Measurements from ENCODE around the gene CTXND2. TPM values are rescaled to one million over a fixed set of nuclear protein-coding genes. Genes with fewer than 3 reads are reported as not detected.

CTXND2 gene
- total RNA-seq, 1 experiment from 2014 or later: not detected

- Histone ChIP-seq H3K9ac (ENCODE audit: low read length) (no peak overlapping the region), H3K4me2 (ENCODE audit: low read depth, low read length, poor library complexity, severe bottlenecking) (no peak overlapping the region), H3K27me3 (ENCODE audit: low read length) (no peaks in the 10 kb centered on the region), H2AFZ (ENCODE audit: low read length) (no peak overlapping the region), H3K36me3 (ENCODE audit: insufficient read depth, low read length) (peaks cover 48% of the 10 kb centered on the region), H3K27ac (ENCODE audit: low read length) (no peak overlapping the region), H3K79me2 (ENCODE audit: low read length) (no peaks in the 10 kb centered on the region), H3K4me1 (ENCODE audit: low read length) (no peaks in the 10 kb centered on the region), H4K20me1 (ENCODE audit: insufficient read depth, low read depth, low read length) (no peaks in the 10 kb centered on the region), H3K4me3 (ENCODE audit: low read length) (no peak overlapping the region), H3K9me3 (ENCODE audit: low read length) (no peaks in the 10 kb centered on the region), H3K9me2 (replicated peaks; ENCODE audit: insufficient read depth, low read length) (no peaks in the 10 kb centered on the region)
- DNase-seq: no peak
Measured at GRCh38 chr1:150944856-150945255, 57.9 kb downstream of the CTXND2 start.

- Histone ChIP-seq H3K4me2 (ENCODE audit: low read depth, low read length, poor library complexity, severe bottlenecking) (no peak overlapping the region), H3K9me2 (replicated peaks; ENCODE audit: insufficient read depth, low read length) (no peaks in the 10 kb centered on the region), H3K4me3 (ENCODE audit: low read length) (no peak overlapping the region), H3K27ac (ENCODE audit: low read length) (no peak overlapping the region), H3K36me3 (ENCODE audit: insufficient read depth, low read length) (peaks cover 48% of the 10 kb centered on the region), H4K20me1 (ENCODE audit: insufficient read depth, low read depth, low read length) (no peaks in the 10 kb centered on the region), H3K27me3 (ENCODE audit: low read length) (no peaks in the 10 kb centered on the region), H3K9ac (ENCODE audit: low read length) (no peak overlapping the region), H3K4me1 (ENCODE audit: low read length) (no peaks in the 10 kb centered on the region), H2AFZ (ENCODE audit: low read length) (no peak overlapping the region), H3K79me2 (ENCODE audit: low read length) (no peaks in the 10 kb centered on the region), H3K9me3 (ENCODE audit: low read length) (no peaks in the 10 kb centered on the region)
- no peak for DNase-seq
Measured at GRCh38 chr1:150954708-150955107, 67.8 kb downstream of the CTXND2 start.

GRCh38 chr1:150955280-150955679, 68.3 kb downstream of the CTXND2 start:
- peaks cover 47% of the 10 kb centered on the region for H3K36me3 ChIP-seq (ENCODE audit: insufficient read depth, low read length)
- no peaks in the 10 kb centered on the region for H3K9me2 ChIP-seq (replicated peaks; ENCODE audit: insufficient read depth, low read length)
- no peak overlapping the region for H3K4me2 ChIP-seq (ENCODE audit: low read depth, low read length, poor library complexity, severe bottlenecking)
- H3K9me3 ChIP-seq (ENCODE audit: low read length): no peaks in the 10 kb centered on the region
- DNase-seq: no peak
- H3K9ac ChIP-seq (ENCODE audit: low read length): no peak overlapping the region
- no peak overlapping the region for H3K27ac ChIP-seq (ENCODE audit: low read length)
- H3K79me2 ChIP-seq (ENCODE audit: low read length): no peaks in the 10 kb centered on the region
- H2AFZ ChIP-seq (ENCODE audit: low read length): no peak overlapping the region
- H3K27me3 ChIP-seq (ENCODE audit: low read length): no peaks in the 10 kb centered on the region
- H4K20me1 ChIP-seq (ENCODE audit: insufficient read depth, low read depth, low read length): no peaks in the 10 kb centered on the region
- H3K4me1 ChIP-seq (ENCODE audit: low read length): no peaks in the 10 kb centered on the region
- H3K4me3 ChIP-seq (ENCODE audit: low read length): no peak overlapping the region

GRCh38 chr1:150957666-150958065, 70.7 kb downstream of the CTXND2 start:
- H2AFZ ChIP-seq (ENCODE audit: low read length): no peak overlapping the region

GRCh38 chr1:150960646-150961045, 73.7 kb downstream of the CTXND2 start:
- no peak for DNase-seq
- Histone ChIP-seq H3K79me2 (ENCODE audit: low read length) (no peaks in the 10 kb centered on the region), H3K9me3 (ENCODE audit: low read length) (no peaks in the 10 kb centered on the region), H2AFZ (ENCODE audit: low read length) (no peak overlapping the region), H3K9me2 (replicated peaks; ENCODE audit: insufficient read depth, low read length) (no peaks in the 10 kb centered on the region), H3K27me3 (ENCODE audit: low read length) (no peaks in the 10 kb centered on the region), H3K4me2 (ENCODE audit: low read depth, low read length, poor library complexity, severe bottlenecking) (no peak overlapping the region), H3K4me1 (ENCODE audit: low read length) (no peaks in the 10 kb centered on the region), H4K20me1 (ENCODE audit: insufficient read depth, low read depth, low read length) (0 out of 2 replicates have a peak, but pooled peaks cover 3% of the 10 kb centered on the region), H3K36me3 (ENCODE audit: insufficient read depth, low read length) (peaks cover 58% of the 10 kb centered on the region), H3K27ac (ENCODE audit: low read length) (no peak overlapping the region), H3K4me3 (ENCODE audit: low read length) (no peak overlapping the region), H3K9ac (ENCODE audit: low read length) (no peak overlapping the region)

More at GRCh38 chr1:150957666-150958065, 70.7 kb downstream of the CTXND2 start:
- no peaks in the 10 kb centered on the region for H3K27me3 ChIP-seq (ENCODE audit: low read length)
- no peaks in the 10 kb centered on the region for H3K9me3 ChIP-seq (ENCODE audit: low read length)
- no peaks in the 10 kb centered on the region for H3K79me2 ChIP-seq (ENCODE audit: low read length)
- H3K36me3 ChIP-seq (ENCODE audit: insufficient read depth, low read length): peaks cover 47% of the 10 kb centered on the region
- H3K9ac ChIP-seq (ENCODE audit: low read length): no peak overlapping the region
- no peak overlapping the region for H3K4me2 ChIP-seq (ENCODE audit: low read depth, low read length, poor library complexity, severe bottlenecking)
- DNase-seq: no peak
- no peaks in the 10 kb centered on the region for H4K20me1 ChIP-seq (ENCODE audit: insufficient read depth, low read depth, low read length)
- no peak overlapping the region for H3K27ac ChIP-seq (ENCODE audit: low read length)
- H3K4me1 ChIP-seq (ENCODE audit: low read length): no peaks in the 10 kb centered on the region
- H3K4me3 ChIP-seq (ENCODE audit: low read length): no peak overlapping the region
- no peaks in the 10 kb centered on the region for H3K9me2 ChIP-seq (replicated peaks; ENCODE audit: insufficient read depth, low read length)

- no peak overlapping the region for H3K27ac ChIP-seq (ENCODE audit: low read length)
- H3K79me2 ChIP-seq (ENCODE audit: low read length): no peaks in the 10 kb centered on the region
- no peak overlapping the region for H3K4me2 ChIP-seq (ENCODE audit: low read depth, low read length, poor library complexity, severe bottlenecking)
- no peaks in the 10 kb centered on the region for H3K27me3 ChIP-seq (ENCODE audit: low read length)
- H2AFZ ChIP-seq (ENCODE audit: low read length): no peak overlapping the region
- no peaks in the 10 kb centered on the region for H3K9me2 ChIP-seq (replicated peaks; ENCODE audit: insufficient read depth, low read length)
- no peak for DNase-seq
- H3K9me3 ChIP-seq (ENCODE audit: low read length): no peaks in the 10 kb centered on the region
- H3K36me3 ChIP-seq (ENCODE audit: insufficient read depth, low read length): peaks cover 66% of the 10 kb centered on the region
- H3K9ac ChIP-seq (ENCODE audit: low read length): no peak overlapping the region
- H4K20me1 ChIP-seq (ENCODE audit: insufficient read depth, low read depth, low read length): 0 out of 2 replicates have a peak, but pooled peaks cover 8% of the 10 kb centered on the region
- H3K4me1 ChIP-seq (ENCODE audit: low read length): no peaks in the 10 kb centered on the region
- H3K4me3 ChIP-seq (ENCODE audit: low read length): no peak overlapping the region
Measured at GRCh38 chr1:150961756-150962155, 74.8 kb downstream of the CTXND2 start.

Other genes starting within 250 kb of the CTXND2 start
- gene GOLPH3L, start 190.0 kb upstream of the CTXND2 start, total RNA-seq (2014; rRNA removed; shearing (Covaris generic); ENCODE audit: low replicate concordance): 15.2 and 28.1 TPM in 2 replicates
- 0.51 and 2.8 TPM in 2 replicates for gene HORMAD1, start 166.2 kb upstream of the CTXND2 start, total RNA-seq (2014; rRNA removed; shearing (Covaris generic); ENCODE audit: low replicate concordance)
- 136 and 160 TPM in 2 replicates for gene CTSS, start 121.4 kb upstream of the CTXND2 start, total RNA-seq (2014; rRNA removed; shearing (Covaris generic); ENCODE audit: low replicate concordance)
- 3.7 and 6.5 TPM in 2 replicates for gene CTSK, start 78.9 kb upstream of the CTXND2 start, total RNA-seq (2014; rRNA removed; shearing (Covaris generic); ENCODE audit: low replicate concordance)
- 26.7 and 32.0 TPM in 2 replicates for gene ARNT, start 10.5 kb upstream of the CTXND2 start, total RNA-seq (2014; rRNA removed; shearing (Covaris generic); ENCODE audit: low replicate concordance)
- 47.0 and 60.1 TPM in 2 replicates for gene SETDB1, start 39.2 kb downstream of the CTXND2 start, total RNA-seq (2014; rRNA removed; shearing (Covaris generic); ENCODE audit: low replicate concordance)
- 91.6 and 140 TPM in 2 replicates for gene CERS2, start 87.7 kb downstream of the CTXND2 start, total RNA-seq (2014; rRNA removed; shearing (Covaris generic); ENCODE audit: low replicate concordance)
- gene ANXA9, start 95.2 kb downstream of the CTXND2 start, total RNA-seq (2014; rRNA removed; shearing (Covaris generic); ENCODE audit: low replicate concordance): 0.19 and 0.47 TPM in 2 replicates
- 9.9 and 13.0 TPM in 2 replicates for gene MINDY1, start 119.8 kb downstream of the CTXND2 start, total RNA-seq (2014; rRNA removed; shearing (Covaris generic); ENCODE audit: low replicate concordance)
- gene PRUNE1, start 121.3 kb downstream of the CTXND2 start, total RNA-seq (2014; rRNA removed; shearing (Covaris generic); ENCODE audit: low replicate concordance): 28.8 and 35.0 TPM in 2 replicates
- gene BNIPL, start 149.4 kb downstream of the CTXND2 start, total RNA-seq (2014; rRNA removed; shearing (Covaris generic); ENCODE audit: low replicate concordance): 0.63 and 1.4 TPM in 2 replicates
- gene C1orf56, start 160.6 kb downstream of the CTXND2 start, total RNA-seq (2014; rRNA removed; shearing (Covaris generic); ENCODE audit: low replicate concordance): 2.5 and 4.6 TPM in 2 replicates
- gene CDC42SE1, start 172.5 kb downstream of the CTXND2 start, total RNA-seq (2014; rRNA removed; shearing (Covaris generic); ENCODE audit: low replicate concordance): 90.8 and 100 TPM in 2 replicates
- gene MLLT11, start 173.3 kb downstream of the CTXND2 start, total RNA-seq (2014; rRNA removed; shearing (Covaris generic); ENCODE audit: low replicate concordance): 5.3 and 8.3 TPM in 2 replicates
- 6.7 and 6.9 TPM in 2 replicates for gene GABPB2, start 183.6 kb downstream of the CTXND2 start, total RNA-seq (2014; rRNA removed; shearing (Covaris generic); ENCODE audit: low replicate concordance)